ENCODE measurements around the gene MAPK9. TPM values are rescaled to one million over a fixed set of nuclear protein-coding genes. Genes with fewer than 3 reads are reported as not detected.

MAPK9 gene
- total RNA-seq, 1 donor from 2014 or later: 31.8 TPM

- H3K4me1 Mint-ChIP-seq (ENCODE audit: unreplicated experiment): peaks cover 3% of the 10 kb centered on the region
- H3K4me3 Mint-ChIP-seq (ENCODE audit: unreplicated experiment): no peak overlapping the region
- H3K27ac Mint-ChIP-seq (ENCODE audit: unreplicated experiment): no peak overlapping the region
- H3K9me3 Mint-ChIP-seq (ENCODE audit: unreplicated experiment): no peaks in the 10 kb centered on the region
- peak; percentile 70 for DNase-seq (ENCODE audit: extremely low spot score, unreplicated experiment)
- no peaks in the 10 kb centered on the region for H3K36me3 Mint-ChIP-seq (ENCODE audit: unreplicated experiment)
- H3K27me3 Mint-ChIP-seq (ENCODE audit: unreplicated experiment): peaks cover 5% of the 10 kb centered on the region
- TF ChIP-seq CTCF (IDR thresholded peaks at IDR 0.05): peak; percentile 41
Measured at GRCh38 chr5:180201051-180201987, 90.6 kb downstream of the MAPK9 start.

DNA sequence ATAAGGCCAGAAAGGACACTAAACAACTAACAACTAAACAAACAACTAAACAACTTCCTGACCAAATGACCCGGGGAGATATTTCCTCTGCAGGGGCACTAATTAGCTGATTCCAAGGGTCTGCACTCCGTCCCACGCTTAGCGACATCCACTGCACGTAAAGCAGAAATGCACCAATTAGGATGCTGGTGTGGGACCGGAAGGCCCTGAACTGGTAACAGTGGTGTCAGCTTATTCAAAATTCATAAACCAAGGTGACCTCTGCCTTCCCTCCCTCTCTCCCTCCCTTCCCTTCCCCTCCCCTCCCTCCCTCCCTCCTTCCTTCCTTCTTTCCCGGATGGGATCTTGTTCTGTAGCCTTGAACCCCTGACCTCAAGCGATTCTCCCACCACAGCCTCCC, 92.5 kb downstream of the MAPK9 start:
- Mint-ChIP-seq H3K36me3 (ENCODE audit: unreplicated experiment) (no peaks in the 10 kb centered on the region), H3K4me1 (ENCODE audit: unreplicated experiment) (peaks cover 3% of the 10 kb centered on the region), H3K4me3 (ENCODE audit: unreplicated experiment) (no peak overlapping the region), H3K27ac (ENCODE audit: unreplicated experiment) (no peak overlapping the region), H3K9me3 (ENCODE audit: unreplicated experiment) (no peaks in the 10 kb centered on the region), H3K27me3 (ENCODE audit: unreplicated experiment) (peaks cover 5% of the 10 kb centered on the region)
- TF ChIP-seq CTCF (IDR thresholded peaks at IDR 0.05): no peak
- no peak for DNase-seq (ENCODE audit: extremely low spot score, unreplicated experiment)

DNA sequence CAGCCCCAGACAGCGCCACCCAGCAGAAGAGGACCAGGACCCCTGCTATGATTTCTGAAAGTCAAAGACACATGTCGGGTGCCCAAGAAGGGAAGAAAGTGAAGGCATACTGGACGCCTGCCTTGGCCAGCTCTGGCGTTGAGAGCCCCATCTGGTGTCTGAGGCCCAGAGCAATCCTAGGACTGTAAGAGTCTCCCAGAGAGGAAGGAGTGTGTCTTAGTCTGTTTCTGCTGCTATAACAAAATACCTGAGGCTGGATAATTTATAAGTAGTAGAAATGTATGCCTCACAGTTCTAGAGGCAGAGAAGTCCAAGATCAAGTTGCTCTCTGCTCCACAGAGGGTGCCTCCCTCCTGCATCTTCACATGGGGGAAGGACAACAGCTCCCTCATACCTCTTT, 93.7 kb downstream of the MAPK9 start:
- no peak for TF ChIP-seq CTCF (IDR thresholded peaks at IDR 0.05)
- Mint-ChIP-seq H3K27me3 (ENCODE audit: unreplicated experiment) (peaks cover 5% of the 10 kb centered on the region), H3K4me1 (ENCODE audit: unreplicated experiment) (peaks cover under 1% of the 10 kb centered on the region), H3K4me3 (ENCODE audit: unreplicated experiment) (no peak overlapping the region), H3K36me3 (ENCODE audit: unreplicated experiment) (no peaks in the 10 kb centered on the region), H3K9me3 (ENCODE audit: unreplicated experiment) (no peaks in the 10 kb centered on the region), H3K27ac (ENCODE audit: unreplicated experiment) (no peak overlapping the region)
- DNase-seq (ENCODE audit: extremely low spot score, unreplicated experiment): no peak

GRCh38 chr5:180197016-180197702, 94.7 kb downstream of the MAPK9 start:
- Mint-ChIP-seq H3K4me3 (ENCODE audit: unreplicated experiment) (no peak overlapping the region), H3K9me3 (ENCODE audit: unreplicated experiment) (no peaks in the 10 kb centered on the region), H3K27ac (ENCODE audit: unreplicated experiment) (no peak overlapping the region), H3K36me3 (ENCODE audit: unreplicated experiment) (no peaks in the 10 kb centered on the region), H3K4me1 (ENCODE audit: unreplicated experiment) (no peaks in the 10 kb centered on the region), H3K27me3 (ENCODE audit: unreplicated experiment) (peaks cover 5% of the 10 kb centered on the region)
- TF ChIP-seq CTCF (IDR thresholded peaks at IDR 0.05): no peak
- DNase-seq (ENCODE audit: extremely low spot score, unreplicated experiment): peak; percentile 72
